ENCODE data around the gene CIT. TPM values are rescaled to one million over a fixed set of nuclear protein-coding genes. Genes with fewer than 3 reads are reported as not detected.

CIT gene
- total RNA-seq, 6 experiments from 2014 or later, result 1.8 to 12.8 (median 3.3) TPM

GRCh38 chr12:119883237-119883636 is 6.1 kb upstream of the CIT start:
- Histone ChIP-seq H3K27me3 (no peaks in the 10 kb centered on the region), H3K9me3 (no peaks in the 10 kb centered on the region), H3K36me3 (no peaks in the 10 kb centered on the region), H3K27ac (no peak overlapping the region), H3K4me3 (no peak overlapping the region), H3K4me1 (no peaks in the 10 kb centered on the region)
- 76% methylated on average over 4 of the region's 4 CpGs for WGBS (ENCODE audit: insufficient coverage, low coverage, low lambda C conversion rate, missing lambda C conversion rate)
- intact Hi-C loops (cut with DNase I), result no loop called here
- no peak for DNase-seq
- TF ChIP-seq POLR2A (IDR thresholded peaks at IDR 0.05) (no peak), CTCF (IDR thresholded peaks at IDR 0.05) (no peak)
- no peak for ATAC-seq

GRCh38 chr12:119877639-119877948 is 474 bp upstream of the CIT start:
- intact Hi-C loops (cut with DNase I), result no loop called here
- no peaks in the 10 kb centered on the region for H3K27me3 ChIP-seq
- 20% methylated on average over 4 of the region's 4 CpGs for WGBS (ENCODE audit: insufficient coverage, low coverage, low lambda C conversion rate, missing lambda C conversion rate)
- H3K4me3 ChIP-seq, result peak overlapping the region in 2 of 3 donors; percentile 67 to 70
- ATAC-seq (no peak), DNase-seq (no peak)
- H3K9me3 ChIP-seq, result no peaks in the 10 kb centered on the region
- H3K4me1 ChIP-seq, result no peaks in the 10 kb centered on the region
- H3K27ac ChIP-seq, result no peak overlapping the region
- H3K36me3 ChIP-seq, result no peaks in the 10 kb centered on the region
- no peak for TF ChIP-seq POLR2A (IDR thresholded peaks at IDR 0.05)
- TF ChIP-seq CTCF (IDR thresholded peaks at IDR 0.05), result no peak

GRCh38 chr12:119870457-119870856 is 6.7 kb downstream of the CIT start:
- no peaks in the 10 kb centered on the region for H3K9me3 ChIP-seq
- ATAC-seq, result no peak
- no peak overlapping the region for H3K4me3 ChIP-seq
- no peaks in the 10 kb centered on the region for H3K36me3 ChIP-seq
- H3K4me1 ChIP-seq, result no peaks in the 10 kb centered on the region
- H3K27ac ChIP-seq, result no peak overlapping the region
- no peaks in the 10 kb centered on the region for H3K27me3 ChIP-seq
- TF ChIP-seq CTCF (IDR thresholded peaks at IDR 0.05), result no peak
- no peak for TF ChIP-seq POLR2A (IDR thresholded peaks at IDR 0.05)
- no peak for DNase-seq
- 62% methylated on average over 5 of the region's 5 CpGs for WGBS (ENCODE audit: insufficient coverage, low coverage, low lambda C conversion rate, missing lambda C conversion rate)
- intact Hi-C loops (cut with DNase I), result no loop called here

- WGBS (ENCODE audit: insufficient coverage, low coverage, low lambda C conversion rate, missing lambda C conversion rate), result 80% methylated on average over 5 of the region's 5 CpGs
- H3K4me1 ChIP-seq, result no peaks in the 10 kb centered on the region
- no peak overlapping the region for H3K27ac ChIP-seq
- TF ChIP-seq CTCF (IDR thresholded peaks at IDR 0.05) (no peak), POLR2A (IDR thresholded peaks at IDR 0.05) (no peak)
- H3K27me3 ChIP-seq, result no peaks in the 10 kb centered on the region
- intact Hi-C loops (cut with DNase I), result no loop called here
- no peak overlapping the region for H3K4me3 ChIP-seq
- no peak for DNase-seq
- no peaks in the 10 kb centered on the region for H3K36me3 ChIP-seq
- H3K9me3 ChIP-seq, result no peaks in the 10 kb centered on the region
- no peak for ATAC-seq
Observed at GRCh38 chr12:119869720-119870119, 7.4 kb downstream of the CIT start.

GRCh38 chr12:119868992-119869391 is 8.1 kb downstream of the CIT start:
- Histone ChIP-seq H3K27me3 (no peaks in the 10 kb centered on the region), H3K4me3 (no peak overlapping the region), H3K27ac (no peak overlapping the region), H3K9me3 (no peaks in the 10 kb centered on the region), H3K4me1 (no peaks in the 10 kb centered on the region), H3K36me3 (no peaks in the 10 kb centered on the region)
- WGBS (ENCODE audit: insufficient coverage, low coverage, low lambda C conversion rate, missing lambda C conversion rate), result 60% methylated on average over 5 of the region's 5 CpGs
- no peak for ATAC-seq
- no peak for DNase-seq
- no peak for TF ChIP-seq CTCF (IDR thresholded peaks at IDR 0.05)
- no peak for TF ChIP-seq POLR2A (IDR thresholded peaks at IDR 0.05)
- intact Hi-C loops (cut with DNase I), result no loop called here
